Liver (tissue), 3 donors: Measurements from ENCODE around the gene EPHB6.

Source experiments
- JUND ChIP-seq, 2 donors: IDR thresholded peaks; 2 replicates each; pipeline ENCODE4 v1.6.1; 2016; ENCODE audit warnings: antibody characterized with exemption in 2 of 2
- TF ChIP-seq, protein P1 (sequence below): fragments of 150-350 bp; IDR thresholded peaks from 2 replicates; pipeline ENCODE4 v1.5.1; 2017; ENCODE audit warnings: improper control_type of control experiment, low read depth, low read length; ENCODE audit not compliant: missing input control
- TF ChIP-seq, protein P2 (sequence below): IDR thresholded peaks from 2 replicates; pipeline ENCODE4 v1.6.1; 2016; ENCODE audit warnings: antibody characterized with exemption
- donor health status: healthy.
- donor health status: healthy.

DNA sequence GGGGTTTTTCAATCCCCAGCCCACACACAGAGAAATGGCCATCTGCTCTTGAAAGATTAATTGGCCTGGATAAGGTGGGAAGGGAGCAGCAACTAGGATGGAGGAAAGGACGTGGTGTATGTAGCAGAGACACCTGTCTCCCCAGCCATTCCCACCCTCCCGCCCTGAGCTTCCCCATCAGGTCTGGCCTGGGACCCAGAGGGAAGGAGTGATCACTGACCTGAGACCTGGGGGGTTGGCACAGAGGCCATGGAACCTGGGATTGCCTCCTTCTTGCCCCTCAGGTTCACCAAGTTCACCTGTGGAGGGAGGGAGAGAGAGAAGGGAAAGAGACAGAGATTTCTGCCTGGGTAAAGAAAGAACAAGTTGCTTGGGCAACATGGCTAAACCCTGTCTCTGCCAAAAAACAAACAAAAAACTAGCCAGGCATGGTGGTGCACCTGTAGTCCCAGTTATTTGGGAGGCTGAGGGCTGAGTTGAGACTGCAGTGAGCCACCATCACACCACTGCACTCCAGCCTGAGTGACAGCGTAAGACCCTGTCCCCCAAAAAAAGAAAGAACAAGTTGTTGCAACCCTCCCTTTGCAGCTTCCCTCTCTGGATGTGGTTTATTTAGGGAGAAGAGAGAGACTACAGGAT is 42.0 kb downstream of the EPHB6 start:
- TF ChIP-seq, protein P1, sequence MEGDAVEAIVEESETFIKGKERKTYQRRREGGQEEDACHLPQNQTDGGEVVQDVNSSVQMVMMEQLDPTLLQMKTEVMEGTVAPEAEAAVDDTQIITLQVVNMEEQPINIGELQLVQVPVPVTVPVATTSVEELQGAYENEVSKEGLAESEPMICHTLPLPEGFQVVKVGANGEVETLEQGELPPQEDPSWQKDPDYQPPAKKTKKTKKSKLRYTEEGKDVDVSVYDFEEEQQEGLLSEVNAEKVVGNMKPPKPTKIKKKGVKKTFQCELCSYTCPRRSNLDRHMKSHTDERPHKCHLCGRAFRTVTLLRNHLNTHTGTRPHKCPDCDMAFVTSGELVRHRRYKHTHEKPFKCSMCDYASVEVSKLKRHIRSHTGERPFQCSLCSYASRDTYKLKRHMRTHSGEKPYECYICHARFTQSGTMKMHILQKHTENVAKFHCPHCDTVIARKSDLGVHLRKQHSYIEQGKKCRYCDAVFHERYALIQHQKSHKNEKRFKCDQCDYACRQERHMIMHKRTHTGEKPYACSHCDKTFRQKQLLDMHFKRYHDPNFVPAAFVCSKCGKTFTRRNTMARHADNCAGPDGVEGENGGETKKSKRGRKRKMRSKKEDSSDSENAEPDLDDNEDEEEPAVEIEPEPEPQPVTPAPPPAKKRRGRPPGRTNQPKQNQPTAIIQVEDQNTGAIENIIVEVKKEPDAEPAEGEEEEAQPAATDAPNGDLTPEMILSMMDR = no peak
- TF ChIP-seq, protein P2, sequence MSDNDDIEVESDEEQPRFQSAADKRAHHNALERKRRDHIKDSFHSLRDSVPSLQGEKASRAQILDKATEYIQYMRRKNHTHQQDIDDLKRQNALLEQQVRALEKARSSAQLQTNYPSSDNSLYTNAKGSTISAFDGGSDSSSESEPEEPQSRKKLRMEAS = no peak
- no peak for TF ChIP-seq JUND (IDR thresholded peaks at IDR 0.05)
